ENCODE results near the gene ASPHD1. TPM values are rescaled to one million over a fixed set of nuclear protein-coding genes. Genes with fewer than 3 reads are reported as not detected.
"Not testable (repeated sequence)": the region's sequence is repeated elsewhere in the genome, so short reads cannot be mapped to it uniquely, and the experiment has no call there.

The ASPHD1 gene
- total RNA-seq, 2 experiments from 2014 or later, result 2.0 to 2.1 TPM

GRCh38 chr16:29925105-29925756 is 24.9 kb downstream of the ASPHD1 start:
- CTCF ChIA-PET, result interaction anchor here (0.9 to 1.4 kb wide), 4 partner anchors 13 to 96 kb away, joined by 3 read pairs; no protein-coding TSS in a partner anchor
- peaks cover 29% of the 10 kb centered on the region for H3K36me3 Mint-ChIP-seq (ENCODE audit: low read depth)
- TF ChIP-seq, protein P1, sequence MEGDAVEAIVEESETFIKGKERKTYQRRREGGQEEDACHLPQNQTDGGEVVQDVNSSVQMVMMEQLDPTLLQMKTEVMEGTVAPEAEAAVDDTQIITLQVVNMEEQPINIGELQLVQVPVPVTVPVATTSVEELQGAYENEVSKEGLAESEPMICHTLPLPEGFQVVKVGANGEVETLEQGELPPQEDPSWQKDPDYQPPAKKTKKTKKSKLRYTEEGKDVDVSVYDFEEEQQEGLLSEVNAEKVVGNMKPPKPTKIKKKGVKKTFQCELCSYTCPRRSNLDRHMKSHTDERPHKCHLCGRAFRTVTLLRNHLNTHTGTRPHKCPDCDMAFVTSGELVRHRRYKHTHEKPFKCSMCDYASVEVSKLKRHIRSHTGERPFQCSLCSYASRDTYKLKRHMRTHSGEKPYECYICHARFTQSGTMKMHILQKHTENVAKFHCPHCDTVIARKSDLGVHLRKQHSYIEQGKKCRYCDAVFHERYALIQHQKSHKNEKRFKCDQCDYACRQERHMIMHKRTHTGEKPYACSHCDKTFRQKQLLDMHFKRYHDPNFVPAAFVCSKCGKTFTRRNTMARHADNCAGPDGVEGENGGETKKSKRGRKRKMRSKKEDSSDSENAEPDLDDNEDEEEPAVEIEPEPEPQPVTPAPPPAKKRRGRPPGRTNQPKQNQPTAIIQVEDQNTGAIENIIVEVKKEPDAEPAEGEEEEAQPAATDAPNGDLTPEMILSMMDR (IDR thresholded peaks at IDR 0.05), result no peak
- DNase-seq, result peak; percentile 13
- peak overlapping the region; percentile 90 for H3K4me3 Mint-ChIP-seq
- intact Hi-C loops (cut with micrococcal nuclease), result no loop called here
- ATAC-seq, result no peak
- peak overlapping the region; percentile 86 for H3K27ac Mint-ChIP-seq
- H3K27me3 Mint-ChIP-seq, result no peaks in the 10 kb centered on the region
- POLR2A ChIA-PET, result interaction anchor here (0.7 to 3.9 kb wide), 14 partner anchors 9 to 223 kb away, joined by 3 to 18 read pairs (median 4); partner anchors contain the start of genes ASPHD1, HIRIP3, MVP and TMEM219
- peaks cover 45% of the 10 kb centered on the region for H3K4me1 Mint-ChIP-seq (ENCODE audit: low read depth)
- H3K9me3 Mint-ChIP-seq, result no peaks in the 10 kb centered on the region

GRCh38 chr16:29925781-29926710 is 25.8 kb downstream of the ASPHD1 start, which contains the start of gene KCTD13:
Gene KCTD13 (minus strand): TSS chr16:29926226. CDS start chr16:29926033, 193 bp downstream.
- ATAC-seq (peak; percentile 92), DNase-seq (peak; percentile 86)
- ChIA-PET CTCF (interaction anchor here (0.6 to 2.1 kb wide), 8 partner anchors 10 to 95 kb away, joined by 3 to 7 read pairs (median 3); partner anchors contain the start of genes TAOK2 and TMEM219), POLR2A (interaction anchor here (0.6 to 3.9 kb wide), 28 partner anchors 9 to 1955 kb away, joined by 3 to 18 read pairs (median 4); partner anchors contain the start of genes ASPHD1, HIRIP3, MVP and SPN)
- TF ChIP-seq, protein P1 (IDR thresholded peaks at IDR 0.05), result no peak
- intact Hi-C loops (cut with micrococcal nuclease), result no loop called here
- Mint-ChIP-seq H3K36me3 (ENCODE audit: low read depth) (peaks cover 21% of the 10 kb centered on the region), H3K27me3 (no peaks in the 10 kb centered on the region), H3K4me1 (ENCODE audit: low read depth) (peaks cover 37% of the 10 kb centered on the region), H3K9me3 (no peaks in the 10 kb centered on the region), H3K4me3 (peak within 1 kb of the TSS; percentile 90), H3K27ac (peak within 1 kb of the TSS; percentile 97)

GRCh38 chr16:29926711-29927052 is 26.4 kb downstream of the ASPHD1 start:
- TF ChIP-seq, protein P1 (IDR thresholded peaks at IDR 0.05), result no peak
- H3K9me3 Mint-ChIP-seq, result no peaks in the 10 kb centered on the region

DNA sequence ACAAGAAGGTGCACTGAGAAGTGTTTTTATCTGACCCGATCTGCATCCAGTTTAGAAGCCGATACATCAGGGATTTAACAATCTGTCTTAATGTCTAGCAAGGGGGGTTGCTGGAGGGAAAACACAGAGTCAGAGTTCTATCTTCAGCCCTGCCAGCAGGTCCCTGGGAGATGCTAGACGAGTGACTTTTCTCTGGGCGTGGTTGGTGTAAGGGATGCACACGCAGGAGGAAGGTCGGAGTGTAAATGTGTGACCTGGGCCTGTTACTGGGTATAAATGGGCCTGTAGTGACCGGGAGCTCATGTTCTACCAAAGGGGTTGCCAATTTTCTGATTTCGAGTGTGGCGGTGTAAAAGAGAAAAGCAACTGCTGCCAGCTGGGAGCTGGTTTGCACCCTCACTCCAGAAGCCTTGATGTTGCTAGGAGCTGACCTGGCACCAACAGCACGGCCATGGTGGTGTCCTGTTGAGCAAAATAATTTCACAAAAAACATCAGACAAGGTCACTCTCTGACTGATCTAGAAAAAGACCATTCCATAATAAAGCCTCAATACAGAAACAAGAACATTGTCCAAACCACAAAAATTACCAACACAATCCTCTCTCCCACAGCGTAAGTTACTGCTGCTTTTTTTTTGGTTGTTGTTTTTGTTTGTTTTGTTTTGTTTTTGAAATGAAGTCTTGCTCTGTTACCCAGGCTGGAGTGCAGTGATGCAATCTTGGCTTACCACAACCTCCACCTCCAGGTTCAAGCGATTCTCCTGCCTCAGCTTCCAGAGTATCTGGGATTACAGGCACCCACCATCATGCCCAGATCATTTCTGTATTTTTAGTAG is 27.0 kb downstream of the ASPHD1 start:
- Mint-ChIP-seq H3K4me1 (ENCODE audit: low read depth) (peaks cover 35% of the 10 kb centered on the region), H3K27me3 (no peaks in the 10 kb centered on the region), H3K27ac (peak overlapping the region; percentile 97), H3K4me3 (peak overlapping the region; percentile 90), H3K9me3 (no peaks in the 10 kb centered on the region), H3K36me3 (ENCODE audit: low read depth) (peaks cover 15% of the 10 kb centered on the region)
- ATAC-seq (no peak), DNase-seq (no peak)
- intact Hi-C loops (cut with micrococcal nuclease), result no loop called here
- TF ChIP-seq, protein P1 (IDR thresholded peaks at IDR 0.05), result no peak
- ChIA-PET POLR2A (interaction anchor here (0.6 to 3.9 kb wide), 17 partner anchors 11 to 264 kb away, joined by 3 to 18 read pairs (median 4); partner anchors contain the start of genes ASPHD1, SPN, TAOK2 and TMEM219), CTCF (interaction anchor here (0.7 to 2.1 kb wide), 4 partner anchors 11 to 119 kb away, joined by 3 to 7 read pairs (median 3); partner anchors contain the start of gene TAOK2)

More at GRCh38 chr16:29926711-29927052, 26.4 kb downstream of the ASPHD1 start:
- CTCF ChIA-PET, result interaction anchor here (0.6 to 2.1 kb wide), 6 partner anchors 10 to 119 kb away, joined by 3 to 7 read pairs (median 3); partner anchors contain the start of genes TAOK2 and TMEM219
- peaks cover 17% of the 10 kb centered on the region for H3K36me3 Mint-ChIP-seq (ENCODE audit: low read depth)
- H3K4me3 Mint-ChIP-seq, result peak overlapping the region; percentile 90
- H3K27me3 Mint-ChIP-seq, result no peaks in the 10 kb centered on the region
- DNase-seq, result no peak
- intact Hi-C loops (cut with micrococcal nuclease), result no loop called here
- ATAC-seq, result no peak
- H3K27ac Mint-ChIP-seq, result peak overlapping the region; percentile 97
- peaks cover 36% of the 10 kb centered on the region for H3K4me1 Mint-ChIP-seq (ENCODE audit: low read depth)
- POLR2A ChIA-PET, result interaction anchor here (0.6 to 3.9 kb wide), 22 partner anchors 10 to 1954 kb away, joined by 3 to 18 read pairs (median 4); partner anchors contain the start of genes ASPHD1, HIRIP3, MVP and SPN

DNA sequence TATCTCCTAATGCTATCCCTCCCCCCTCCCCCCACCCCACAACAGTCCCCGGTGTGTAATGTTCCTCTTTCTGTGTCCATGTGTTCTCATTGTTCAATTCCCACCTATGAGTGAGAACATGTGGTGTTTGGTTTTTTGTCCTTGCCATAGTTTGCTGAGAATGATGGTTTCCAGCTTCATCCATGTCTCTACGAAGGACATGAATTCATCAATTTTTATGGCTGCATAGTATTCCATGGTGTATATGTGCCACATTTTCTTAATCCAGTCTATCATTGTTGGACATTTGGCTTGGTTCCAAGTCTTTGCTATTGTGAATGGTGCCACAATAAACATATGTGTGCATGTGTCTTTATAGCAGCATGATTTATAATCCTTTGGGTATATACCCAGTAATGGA is 31.5 kb downstream of the ASPHD1 start:
- H3K36me3 Mint-ChIP-seq (ENCODE audit: low read depth); POLR2A ChIA-PET; H3K9me3 Mint-ChIP-seq; H3K4me1 Mint-ChIP-seq (ENCODE audit: low read depth); H3K27ac Mint-ChIP-seq; H3K4me3 Mint-ChIP-seq; intact Hi-C loops (cut with micrococcal nuclease); DNase-seq; H3K27me3 Mint-ChIP-seq; ATAC-seq: not testable (repeated sequence)
- CTCF ChIA-PET, result interaction anchor here (1.0 to 2.0 kb wide), 2 partner anchors 32 to 83 kb away, joined by 3 to 4 read pairs; partner anchors contain the start of genes ASPHD1 and SEZ6L2
